BLaER1 (cell line): ENCODE measurements around the gene POLE3.
"Not testable (repeated sequence)": the region's sequence is repeated elsewhere in the genome, so short reads cannot be mapped to it uniquely, and the experiment has no call there.

ENCODE experiments used
- H3K27ac ChIP-seq: shearing (Covaris generic); formaldehyde crosslinking; 2 replicates; pipeline ENCODE4 v1.8.1; 2022
- H3K27me3 ChIP-seq: shearing (Covaris generic); formaldehyde crosslinking; 2 replicates; pipeline ENCODE4 v1.8.1; 2022
- H3K36me3 ChIP-seq: shearing (Covaris generic); formaldehyde crosslinking; 2 replicates; pipeline ENCODE4 v1.8.1; 2022
- H3K4me1 ChIP-seq: shearing (Covaris generic); formaldehyde crosslinking; 2 replicates; pipeline ENCODE4 v1.8.1; 2022
- H3K4me2 ChIP-seq: shearing (Covaris generic); formaldehyde crosslinking; 2 replicates; pipeline ENCODE4 v1.8.1; 2022
- H3K4me3 ChIP-seq: shearing (Covaris generic); formaldehyde crosslinking; 2 replicates; pipeline ENCODE4 v1.8.1; 2022
- H3K9ac ChIP-seq: shearing (Covaris generic); formaldehyde crosslinking; 2 replicates; pipeline ENCODE4 v1.8.1; 2022
- H3K9me3 ChIP-seq: shearing (Covaris generic); formaldehyde crosslinking; 2 replicates; pipeline ENCODE4 v1.8.1; 2022
- H4K20me1 ChIP-seq: shearing (Covaris generic); formaldehyde crosslinking; 2 replicates; pipeline ENCODE4 v1.8.1; 2022
- Cebpa-rat ChIP-seq: shearing (Covaris generic); IDR thresholded peaks from 2 replicates; pipeline ENCODE4 v1.8.1; 2022

Gene POLE3

DNA sequence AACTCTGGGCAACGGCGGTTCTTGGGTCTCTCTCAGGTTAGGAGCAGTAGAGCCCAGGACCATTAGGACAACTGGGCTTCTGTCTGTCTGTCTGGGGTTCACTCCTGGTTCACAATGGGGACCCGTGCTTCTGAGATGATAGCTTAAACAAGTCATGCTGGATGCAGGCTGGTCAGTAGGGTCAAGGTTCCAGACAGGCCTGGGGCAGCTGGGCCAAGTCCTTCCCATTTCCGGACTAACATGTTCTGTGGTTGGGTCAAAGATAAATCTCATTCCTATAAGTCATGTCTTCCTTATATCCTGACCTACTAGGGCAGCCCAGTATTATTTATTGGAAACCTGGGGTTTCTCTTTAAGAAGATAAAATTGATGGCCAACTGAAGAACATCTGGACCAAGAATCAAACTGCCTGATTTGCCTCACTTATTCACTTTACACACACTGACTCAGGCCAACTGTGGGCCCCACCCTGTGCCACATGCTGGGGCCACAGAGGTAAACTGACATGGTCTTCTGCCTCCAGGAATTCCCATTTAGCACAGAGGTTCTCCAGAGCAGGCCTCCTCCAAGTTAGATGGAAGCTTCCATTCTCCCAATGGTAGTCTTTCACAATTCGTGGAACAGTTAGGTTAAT lies 42.0 kb downstream of the POLE3 start:
- no peak overlapping the region for H3K9ac ChIP-seq
- no peak overlapping the region for H3K4me3 ChIP-seq
- H3K4me2 ChIP-seq = no peak overlapping the region
- H3K4me1 ChIP-seq = 0 out of 2 replicates have a peak, but pooled peaks cover 4% of the 10 kb centered on the region
- H3K36me3 ChIP-seq = peaks cover 25% of the 10 kb centered on the region
- H3K27me3 ChIP-seq = no peaks in the 10 kb centered on the region
- H3K9me3 ChIP-seq = no peaks in the 10 kb centered on the region
- no peak overlapping the region for H3K27ac ChIP-seq
- TF ChIP-seq Cebpa-rat = no peak
- peaks cover 1% of the 10 kb centered on the region; the same call in 1 of the 2 replicates for H4K20me1 ChIP-seq

DNA sequence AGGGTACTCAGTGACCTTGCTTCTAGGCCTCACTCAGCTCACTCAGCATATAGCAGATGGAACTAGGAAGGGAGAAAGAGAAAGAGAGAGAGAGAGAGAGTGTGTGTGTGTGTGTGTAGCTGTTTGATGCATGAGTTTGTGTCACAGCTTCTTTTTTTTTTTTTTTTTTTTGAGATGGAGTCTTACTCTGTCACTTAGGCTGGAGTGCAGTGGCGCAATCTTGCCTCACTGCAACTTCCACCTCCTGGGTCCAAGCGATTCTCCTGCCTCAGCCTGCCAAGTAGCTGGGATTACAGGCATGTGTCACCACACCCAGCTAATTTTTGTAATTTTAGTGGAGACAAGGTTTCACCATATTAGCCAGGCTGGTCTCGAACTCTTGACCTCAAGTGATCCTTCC lies 44.8 kb downstream of the POLE3 start:
- H3K4me3 ChIP-seq, H3K4me1 ChIP-seq, H3K4me2 ChIP-seq, H3K27me3 ChIP-seq, H3K27ac ChIP-seq, H3K9me3 ChIP-seq, H3K36me3 ChIP-seq, H4K20me1 ChIP-seq, H3K9ac ChIP-seq: not testable (repeated sequence)

DNA sequence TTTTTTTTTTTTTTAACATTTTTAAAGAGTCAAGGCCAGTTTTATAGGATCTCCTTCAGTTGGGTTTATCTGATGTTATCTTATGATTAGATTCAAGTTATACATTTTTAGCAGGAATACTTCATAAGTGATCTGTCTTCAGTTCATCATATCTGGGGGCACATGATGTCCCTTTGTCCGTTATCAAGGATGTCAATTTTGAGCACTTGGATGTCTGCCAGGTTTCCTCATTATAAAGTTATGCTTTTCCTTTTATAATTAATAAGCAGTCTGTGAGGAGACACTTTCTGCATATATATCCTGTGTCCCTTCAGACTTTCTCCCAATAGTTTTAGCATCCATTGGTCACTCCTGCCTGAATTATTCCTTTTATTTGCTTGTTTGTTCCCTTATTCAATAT lies 45.5 kb downstream of the POLE3 start:
- Histone ChIP-seq H3K27ac (no peak overlapping the region), H3K4me2 (no peak overlapping the region), H3K9ac (no peak overlapping the region), H3K36me3 (peaks cover 12% of the 10 kb centered on the region; the same call in 1 of the 2 replicates), H3K4me3 (no peak overlapping the region), H3K9me3 (no peaks in the 10 kb centered on the region), H3K4me1 (no peaks in the 10 kb centered on the region), H3K27me3 (no peaks in the 10 kb centered on the region), H4K20me1 (no peaks in the 10 kb centered on the region)
- no peak for TF ChIP-seq Cebpa-rat

DNA sequence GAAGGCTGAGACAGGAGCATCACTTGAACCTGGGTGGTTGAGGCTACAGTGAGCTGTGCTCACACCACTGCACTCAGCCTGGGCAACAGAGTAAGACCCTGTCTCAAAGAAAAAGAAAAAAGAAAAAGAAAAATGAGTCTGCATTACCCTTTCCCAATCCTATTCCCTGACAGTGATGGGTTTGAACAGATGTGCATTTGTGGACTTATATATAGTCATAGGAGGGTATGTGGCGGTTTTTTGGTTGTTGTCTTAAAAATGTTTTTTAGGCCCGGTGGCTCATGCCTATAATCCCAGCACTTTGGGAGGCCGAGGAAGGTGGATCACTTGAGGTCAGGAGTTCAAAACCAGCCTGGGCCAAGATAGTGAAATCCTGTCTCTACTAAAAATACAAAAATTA lies 47.1 kb downstream of the POLE3 start:
- TF ChIP-seq Cebpa-rat = no peak
- no peak overlapping the region for H3K4me2 ChIP-seq
- no peaks in the 10 kb centered on the region for H3K27me3 ChIP-seq
- H4K20me1 ChIP-seq = no peaks in the 10 kb centered on the region
- no peaks in the 10 kb centered on the region for H3K9me3 ChIP-seq
- H3K36me3 ChIP-seq = peaks cover 11% of the 10 kb centered on the region; the same call in 1 of the 2 replicates
- H3K4me1 ChIP-seq = no peaks in the 10 kb centered on the region
- no peak overlapping the region for H3K27ac ChIP-seq
- no peak overlapping the region for H3K9ac ChIP-seq
- no peak overlapping the region for H3K4me3 ChIP-seq

DNA sequence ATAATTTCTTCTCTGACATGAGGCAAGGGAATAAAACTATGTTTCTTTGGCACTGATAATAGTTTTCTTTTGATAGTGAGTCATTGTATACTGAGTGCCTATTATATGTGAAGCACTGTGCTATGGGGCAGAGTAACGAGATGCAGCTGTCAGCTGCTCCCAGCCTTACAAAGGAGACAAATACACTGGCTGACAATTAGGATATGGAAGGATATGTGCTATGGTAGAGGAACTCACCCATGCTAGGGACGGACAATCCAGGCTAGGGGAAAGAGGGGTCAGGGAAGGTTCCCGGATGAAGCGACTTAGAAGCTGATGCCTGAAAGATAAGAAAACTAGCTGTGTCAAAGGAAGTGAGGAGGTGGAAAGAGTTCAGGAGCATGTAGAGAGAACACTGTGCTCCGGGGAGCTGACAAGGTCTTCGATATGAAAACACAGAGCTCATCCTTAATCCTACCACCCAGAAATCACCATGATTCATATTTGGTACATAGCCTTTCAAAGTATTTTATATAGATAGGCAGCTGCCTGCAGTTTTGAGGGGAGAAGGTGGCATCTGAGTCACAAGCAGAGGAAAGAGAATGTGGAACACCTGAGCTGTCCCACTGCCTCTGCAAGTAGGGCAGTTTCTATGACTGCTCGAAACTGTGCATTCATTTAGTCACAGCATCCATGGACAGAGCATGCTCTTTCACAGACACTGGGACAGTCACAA lies 49.0 kb downstream of the POLE3 start:
- no peak overlapping the region for H3K4me3 ChIP-seq
- no peak overlapping the region for H3K27ac ChIP-seq
- H3K9me3 ChIP-seq = no peaks in the 10 kb centered on the region
- no peaks in the 10 kb centered on the region for H3K4me1 ChIP-seq
- no peaks in the 10 kb centered on the region for H4K20me1 ChIP-seq
- no peak for TF ChIP-seq Cebpa-rat
- H3K27me3 ChIP-seq = no peaks in the 10 kb centered on the region
- H3K4me2 ChIP-seq = no peak overlapping the region
- H3K9ac ChIP-seq = no peak overlapping the region
- peaks cover 13% of the 10 kb centered on the region; the same call in 1 of the 2 replicates for H3K36me3 ChIP-seq

DNA sequence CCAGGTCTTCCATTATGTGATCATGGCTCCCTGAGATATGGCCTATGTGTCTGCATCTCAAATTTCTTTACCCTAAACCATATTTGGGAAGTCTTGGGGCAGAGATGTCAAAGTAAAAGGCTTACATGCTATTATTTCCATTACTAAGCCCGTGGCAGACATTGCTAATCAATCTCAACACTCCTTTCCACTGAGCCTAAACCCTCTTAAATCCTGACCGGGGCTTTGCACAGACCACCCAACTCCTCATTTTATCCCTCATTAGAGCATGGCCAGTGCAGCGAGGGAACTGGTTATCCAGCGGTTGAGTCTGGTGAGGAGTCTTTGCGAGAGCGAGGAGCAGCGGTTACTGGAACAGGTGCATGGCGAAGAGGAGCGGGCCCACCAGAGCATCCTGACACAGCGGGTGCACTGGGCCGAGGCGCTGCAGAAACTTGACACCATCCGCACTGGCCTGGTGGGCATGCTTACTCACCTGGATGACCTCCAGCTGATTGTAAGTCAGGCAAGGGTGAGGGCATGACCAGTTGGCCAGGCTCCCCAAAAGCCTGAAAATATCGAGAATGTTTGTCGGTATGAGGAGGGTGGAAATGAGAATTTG lies 50.1 kb downstream of the POLE3 start:
- Histone ChIP-seq H3K36me3 (peaks cover 23% of the 10 kb centered on the region; the same call in 1 of the 2 replicates), H3K27me3 (no peaks in the 10 kb centered on the region), H3K9ac (no peak overlapping the region), H3K27ac (no peak overlapping the region), H4K20me1 (no peaks in the 10 kb centered on the region), H3K9me3 (no peaks in the 10 kb centered on the region), H3K4me1 (no peaks in the 10 kb centered on the region), H3K4me3 (no peak overlapping the region), H3K4me2 (no peak overlapping the region)
- TF ChIP-seq Cebpa-rat = no peak

DNA sequence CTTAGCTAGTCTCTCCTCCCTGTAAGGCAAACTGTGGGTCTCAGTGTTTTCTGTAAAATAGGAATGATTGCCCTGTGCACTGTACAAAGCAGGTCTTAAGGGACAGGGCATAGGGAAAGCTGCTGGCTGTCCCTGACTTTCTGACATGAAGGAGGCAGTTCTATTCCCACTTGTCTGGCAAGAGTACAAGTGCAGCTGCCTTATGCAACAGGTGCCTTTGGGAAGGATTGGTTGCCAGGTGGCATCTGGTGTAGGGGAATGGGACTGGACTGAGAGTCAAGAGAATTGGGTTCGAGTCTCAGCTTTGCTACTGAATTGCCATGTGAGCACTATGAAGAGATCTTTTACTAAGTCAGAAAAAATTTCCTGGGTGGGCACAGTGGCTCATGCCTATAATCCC lies 51.1 kb downstream of the POLE3 start:
- no peaks in the 10 kb centered on the region for H4K20me1 ChIP-seq
- H3K9ac ChIP-seq = no peak overlapping the region
- H3K27ac ChIP-seq = no peak overlapping the region
- no peaks in the 10 kb centered on the region for H3K9me3 ChIP-seq
- peaks cover 27% of the 10 kb centered on the region; the same call in 1 of the 2 replicates for H3K36me3 ChIP-seq
- no peak overlapping the region for H3K4me2 ChIP-seq
- no peaks in the 10 kb centered on the region for H3K4me1 ChIP-seq
- H3K27me3 ChIP-seq = no peaks in the 10 kb centered on the region
- H3K4me3 ChIP-seq = no peak overlapping the region
- TF ChIP-seq Cebpa-rat = no peak
